GM21367 (cell line): Measurements from ENCODE around the gene C4orf50.
"Not testable (repeated sequence)": the region's sequence is repeated elsewhere in the genome, so short reads cannot be mapped to it uniquely, and the experiment has no call there.

Experiments
- ATAC-seq: cut with Tn5 transposase; IDR thresholded peaks from one replicate; pipeline ENCODE4 v1.9.1; 2021; ENCODE audit not compliant: unreplicated experiment

The C4orf50 gene

GRCh38 chr4:5952975-5953951, 65.0 kb downstream of the C4orf50 start:
- no peak for ATAC-seq

DNA sequence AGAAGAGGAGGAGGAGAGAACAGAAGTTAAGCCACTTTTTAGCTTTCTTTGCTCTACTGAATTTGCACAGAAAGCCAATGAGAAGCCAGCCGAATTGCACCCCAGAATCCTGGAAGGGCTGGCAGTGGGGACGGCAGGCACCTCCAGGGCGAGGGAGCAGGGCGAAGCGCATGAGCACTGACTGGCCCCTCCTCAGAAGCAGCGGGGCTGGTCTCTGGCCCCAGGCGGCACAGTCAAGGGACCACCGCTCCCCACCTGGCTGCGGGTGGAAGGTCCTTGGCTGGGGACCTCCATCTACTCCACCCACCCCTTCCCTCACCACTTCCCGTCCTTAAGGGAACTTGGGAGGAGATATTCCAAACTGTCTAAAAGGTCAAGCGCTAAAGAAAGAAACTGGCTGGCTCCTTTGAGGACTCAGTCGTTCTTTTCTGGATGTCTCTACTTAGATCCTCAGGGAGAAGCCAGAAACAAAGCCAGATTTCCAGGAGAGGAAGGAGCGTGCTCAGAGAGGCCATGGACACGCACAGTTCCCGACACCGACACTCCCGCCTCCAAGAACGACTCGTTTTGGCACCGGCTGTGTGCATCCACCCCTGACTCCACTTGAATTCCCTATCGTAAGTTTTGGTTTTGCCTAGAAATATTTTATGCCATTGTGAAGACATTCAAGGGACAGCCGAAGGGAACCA, 65.8 kb downstream of the C4orf50 start:
- no peak for ATAC-seq

DNA sequence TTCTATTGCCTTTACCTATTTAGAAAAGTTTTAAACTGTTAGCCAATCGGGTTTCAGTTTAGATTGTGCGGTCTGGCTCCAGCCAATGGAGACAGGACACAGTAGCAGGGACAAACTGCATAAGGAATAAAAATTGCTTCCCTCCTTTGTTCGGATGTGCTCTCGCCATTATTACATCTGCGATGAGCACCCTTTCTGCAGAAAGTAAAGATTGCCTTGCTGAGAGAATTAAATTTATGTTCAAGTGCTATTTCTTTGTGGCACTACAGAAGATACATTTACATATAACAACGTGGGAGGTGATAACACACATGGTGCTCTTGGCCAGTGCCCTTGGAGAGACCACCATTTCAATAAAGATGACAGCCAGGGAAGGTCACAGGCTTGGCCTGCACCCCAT, 71.6 kb downstream of the C4orf50 start:
- not testable (repeated sequence) for ATAC-seq

- ATAC-seq = no peak
These were observed 72.3 kb downstream of the C4orf50 start for GRCh38 chr4:5945936-5946335.

GRCh38 chr4:5945171-5945570, 73.1 kb downstream of the C4orf50 start:
- no peak for ATAC-seq

DNA sequence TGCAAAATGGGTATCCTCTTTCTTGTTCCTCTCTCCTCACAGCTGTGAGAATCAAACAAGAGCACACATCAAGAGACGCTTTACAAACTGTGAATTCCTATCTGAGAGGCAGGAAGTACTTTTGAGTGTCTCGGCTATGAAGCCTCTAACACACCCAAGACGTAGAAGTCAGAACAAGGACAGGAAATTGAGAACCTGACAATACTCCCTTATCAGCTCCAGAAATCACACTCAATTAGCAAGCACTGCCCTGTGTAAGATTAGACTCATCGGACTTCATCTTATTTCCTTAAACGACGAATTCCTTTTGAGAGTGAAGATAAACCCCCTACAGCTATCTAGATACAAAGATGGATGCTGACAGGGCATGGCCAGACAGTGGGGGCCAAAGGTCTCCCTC, 74.7 kb downstream of the C4orf50 start:
- ATAC-seq = no peak

- no peak for ATAC-seq
These were observed 75.3 kb downstream of the C4orf50 start for GRCh38 chr4:5942947-5943346.

GRCh38 chr4:5941601-5942000, 76.6 kb downstream of the C4orf50 start:
- ATAC-seq = no peak

- no peak for ATAC-seq
These were observed 77.6 kb downstream of the C4orf50 start for GRCh38 chr4:5940470-5941203.

DNA sequence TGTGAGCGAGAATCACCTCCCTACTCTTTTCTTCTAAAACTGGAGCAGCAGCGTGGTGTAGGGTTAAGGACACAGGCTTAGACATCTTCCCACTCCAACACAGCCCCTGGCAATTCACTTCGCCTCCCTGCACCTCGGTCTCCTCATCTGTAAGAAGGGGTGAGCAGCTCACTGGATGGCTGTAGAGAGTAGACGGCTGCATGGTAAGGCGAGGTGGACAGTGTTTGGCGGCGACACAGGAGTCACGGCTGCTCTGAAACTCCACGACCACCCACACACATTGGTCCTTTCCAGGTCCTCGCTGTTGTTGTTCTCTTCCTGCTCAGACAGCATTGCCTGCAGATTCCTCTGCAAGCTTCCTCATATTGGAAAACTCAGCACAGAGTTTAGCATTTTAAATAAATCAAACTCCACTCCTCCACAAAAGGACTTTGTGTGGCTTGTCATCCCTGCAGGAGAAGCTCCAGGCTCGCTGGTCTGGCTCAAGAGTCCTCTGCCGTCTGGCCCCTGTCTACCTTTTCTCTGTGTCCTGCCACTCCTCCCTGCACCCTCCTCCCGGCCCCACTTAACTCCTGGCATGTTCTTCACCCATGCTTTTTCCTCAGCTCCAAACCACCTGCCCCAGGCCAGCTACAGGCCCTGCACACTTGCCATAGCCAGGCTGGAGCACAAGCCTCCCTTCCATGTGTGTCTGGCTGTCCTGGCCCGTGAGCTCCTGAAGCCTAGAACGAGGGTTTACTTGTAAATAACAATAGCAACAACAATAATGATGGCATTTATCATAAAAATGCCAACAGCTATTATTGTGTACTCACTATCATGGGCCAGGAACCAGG, 84.0 kb downstream of the C4orf50 start:
- ATAC-seq = no peak

DNA sequence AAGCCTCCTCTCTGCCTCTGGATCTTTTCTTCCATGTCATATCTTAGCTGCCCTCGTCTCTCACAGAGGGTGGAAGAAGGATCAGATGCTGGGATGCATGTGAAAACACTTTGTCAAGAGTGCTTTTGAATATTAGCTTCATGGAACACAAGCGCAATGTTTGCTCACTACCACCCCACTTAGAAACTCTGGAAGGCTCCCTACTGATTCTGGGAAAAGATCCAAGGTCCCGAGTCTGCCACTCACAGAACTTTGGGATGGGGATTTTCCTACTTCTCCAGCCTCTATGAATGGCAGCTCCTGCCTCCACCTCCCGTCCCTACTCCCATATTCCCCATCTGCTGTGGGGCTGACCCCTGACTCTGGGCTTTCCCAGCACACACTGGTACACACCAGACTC, 85.1 kb downstream of the C4orf50 start:
- ATAC-seq = no peak

GRCh38 chr4:5932035-5932568, 86.1 kb downstream of the C4orf50 start:
- ATAC-seq = no peak

DNA sequence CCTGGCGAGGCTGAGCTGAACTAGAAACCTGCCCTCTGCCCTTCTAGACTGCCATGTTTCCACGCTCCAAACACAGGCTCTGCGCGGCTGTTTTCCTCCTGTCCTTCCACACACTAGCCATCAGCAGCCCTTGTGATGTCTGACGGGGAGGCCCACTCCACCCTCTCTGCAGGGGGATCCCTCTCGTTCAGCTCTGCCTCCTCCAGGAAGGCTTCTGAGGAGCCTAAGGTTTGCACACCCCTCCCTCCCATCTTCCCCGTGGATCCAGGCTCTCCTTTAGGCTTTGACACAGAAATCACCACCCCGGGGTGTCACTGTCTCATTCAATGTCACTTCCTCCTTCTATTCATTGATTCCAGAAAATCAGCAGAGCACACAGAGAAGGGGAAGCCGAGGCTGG, 86.7 kb downstream of the C4orf50 start:
- no peak for ATAC-seq

DNA sequence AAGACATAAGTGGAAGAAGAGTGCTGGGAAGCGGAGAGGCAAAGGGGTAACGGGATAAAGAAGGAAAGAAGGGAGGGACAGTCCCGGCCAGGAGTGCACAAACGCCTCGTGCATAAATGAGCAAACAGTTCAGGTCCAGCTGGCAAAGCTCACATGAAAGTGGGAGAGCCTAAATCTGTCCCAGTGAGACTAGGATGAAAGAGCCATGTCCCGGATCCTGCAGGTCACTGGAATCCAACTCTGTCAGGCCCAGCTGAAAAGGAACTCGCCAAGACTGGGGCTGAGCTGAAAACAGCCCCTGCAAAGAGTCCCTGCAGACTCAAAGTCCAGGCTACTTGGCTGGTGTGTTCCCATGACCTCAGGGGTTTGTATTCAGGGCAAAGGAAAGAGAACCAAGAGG, 87.4 kb downstream of the C4orf50 start:
- ATAC-seq = no peak

DNA sequence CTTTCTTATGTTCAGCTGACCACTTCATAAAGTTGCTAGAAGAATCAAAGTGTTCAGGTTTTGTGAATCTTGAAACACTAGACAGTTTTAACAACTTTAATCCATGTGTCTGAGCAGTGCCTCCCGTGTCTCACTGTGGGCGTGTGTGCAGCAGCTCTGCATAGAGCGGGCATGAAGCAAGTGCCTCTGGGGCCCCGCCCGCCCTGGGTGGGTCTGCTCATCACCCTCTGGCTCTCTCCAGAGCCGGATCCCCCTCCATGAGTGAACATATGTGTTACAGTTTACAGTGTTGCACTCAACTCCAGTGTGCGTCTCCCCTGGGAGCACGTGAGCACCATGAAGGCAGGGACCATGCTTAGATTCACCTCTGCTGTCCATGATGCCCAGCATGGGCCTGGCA, 87.8 kb downstream of the C4orf50 start:
- ATAC-seq = no peak

DNA sequence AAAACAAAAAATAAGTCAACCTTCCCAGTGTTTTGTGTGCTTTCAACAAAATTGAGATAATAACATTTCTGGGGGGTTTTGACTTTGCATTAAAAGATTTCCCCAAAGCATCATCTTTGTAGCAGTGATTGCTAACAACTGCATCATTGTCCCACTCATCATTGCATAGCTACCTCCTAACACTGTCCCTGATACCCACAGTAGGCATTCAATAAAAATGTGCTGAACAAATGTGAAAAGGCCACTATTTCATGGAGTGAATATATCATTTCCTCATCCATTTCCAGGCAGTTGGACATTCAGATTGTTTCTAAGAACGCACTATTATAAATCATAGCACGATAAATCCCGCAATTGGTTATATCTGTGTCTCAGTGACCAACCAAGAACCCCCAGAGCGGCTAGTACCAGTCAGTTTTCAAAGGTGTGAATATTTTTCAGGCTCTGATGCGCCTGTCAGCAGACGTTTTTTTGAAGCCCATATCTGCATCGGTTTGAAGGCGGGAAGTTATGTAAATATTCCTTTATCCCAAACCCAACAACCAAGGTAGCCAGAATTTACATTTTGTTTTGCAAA, 89.3 kb downstream of the C4orf50 start:
- ATAC-seq = no peak

GRCh38 chr4:5928274-5928673, 90.0 kb downstream of the C4orf50 start:
- ATAC-seq = no peak

DNA sequence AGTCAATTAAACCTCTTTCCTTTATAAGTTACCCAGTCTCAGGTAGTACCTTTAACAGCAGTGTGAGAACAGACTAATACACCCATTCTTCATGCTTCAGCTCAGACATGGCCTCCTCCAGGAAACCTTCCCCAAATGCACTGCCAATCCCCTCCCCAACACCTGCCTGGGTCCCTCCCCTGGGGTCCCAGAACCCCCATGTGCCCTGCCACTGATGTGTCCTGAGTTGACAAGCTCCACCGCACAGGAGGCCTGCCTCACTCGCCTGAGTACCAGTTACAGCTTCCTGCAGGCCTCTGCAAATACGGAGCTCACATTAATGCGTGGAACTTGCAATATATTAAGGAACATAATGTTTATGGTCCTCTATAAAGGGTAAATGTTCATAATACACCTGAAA, 90.5 kb downstream of the C4orf50 start:
- no peak for ATAC-seq

DNA sequence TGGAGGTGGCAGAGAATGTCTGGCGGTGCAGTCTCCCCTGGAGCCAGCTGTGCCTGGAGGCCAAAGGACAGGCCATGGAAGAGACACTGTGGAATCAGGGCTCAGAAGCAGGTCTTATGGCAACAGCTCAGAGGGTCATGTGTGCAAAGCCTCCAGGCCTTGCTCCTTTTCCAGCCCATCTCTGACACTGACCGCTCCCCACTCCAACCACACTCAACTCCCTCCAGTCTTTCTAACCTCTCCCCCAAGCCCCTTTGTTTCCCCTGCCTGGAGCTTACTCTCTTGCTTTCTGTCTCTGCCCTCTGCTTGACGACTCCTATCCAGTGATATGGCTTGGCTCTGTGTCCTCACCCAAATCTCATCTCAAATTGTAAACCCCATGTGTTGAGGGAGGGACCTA, 91.1 kb downstream of the C4orf50 start:
- no peak for ATAC-seq

- ATAC-seq = no peak
These were observed 91.6 kb downstream of the C4orf50 start for GRCh38 chr4:5926598-5926997.
